Karpas-422 (cell line): ENCODE data around the gene XYLT1. TPM values are rescaled to one million over a fixed set of nuclear protein-coding genes. Genes with fewer than 3 reads are reported as not detected.
A peak's percentile ranks its signal among the peaks of the same experiment; 100 is the strongest.

ENCODE experiments used
- DNase-seq: peaks from one replicate; pipeline ENCODE4 v3.0.0-alpha.2; 2015
- H2AFZ ChIP-seq: fragments of 200-600 bp; sonication (generic); 2 replicates; pipeline ENCODE4 v1.6.1; 2014; ENCODE audit warnings: antibody characterized with exemption, low read length, mixed read lengths
- H3K27ac ChIP-seq: fragments of 200-600 bp; sonication (generic); 2 replicates; pipeline ENCODE4 v1.5.1; 2014; ENCODE audit warnings: mild to moderate bottlenecking, low read length, moderate library complexity
- H3K27me3 ChIP-seq: fragments of 200-600 bp; sonication (generic); 2 replicates; pipeline ENCODE4 v1.6.1; 2014; ENCODE audit warnings: low read length, mixed read lengths
- H3K36me3 ChIP-seq: fragments of 200-600 bp; sonication (generic); 2 replicates; pipeline ENCODE4 v1.6.1; 2014; ENCODE audit warnings: low read length, mixed read lengths; ENCODE audit not compliant: insufficient read depth
- H3K4me1 ChIP-seq: fragments of 200-600 bp; sonication (generic); 2 replicates; pipeline ENCODE4 v1.6.1; 2014; ENCODE audit warnings: mild to moderate bottlenecking, low read length, mixed read lengths
- H3K4me2 ChIP-seq: fragments of 200-600 bp; sonication (generic); 2 replicates; pipeline ENCODE4 v1.6.1; 2014; ENCODE audit warnings: low read length, low read depth, mild to moderate bottlenecking; ENCODE audit not compliant: poor library complexity, severe bottlenecking
- H3K4me3 ChIP-seq: fragments of 200-600 bp; sonication (generic); 2 replicates; pipeline ENCODE4 v1.5.1; 2014; ENCODE audit warnings: mild to moderate bottlenecking, antibody characterized with exemption, low read length, mixed read lengths
- H3K79me2 ChIP-seq: fragments of 200-600 bp; sonication (generic); 2 replicates; pipeline ENCODE4 v1.6.1; 2014; ENCODE audit warnings: mild to moderate bottlenecking, low read length, mixed read lengths
- H3K9ac ChIP-seq: fragments of 200-600 bp; sonication (generic); 2 replicates; pipeline ENCODE4 v1.6.0; 2014; ENCODE audit warnings: low read length
- H3K9me2 ChIP-seq: fragments of 200-600 bp; sonication (generic), shearing (Covaris generic); replicated peaks from 2 replicates; pipeline ENCODE4 v1.6.0; 2014; ENCODE audit warnings: mild to moderate bottlenecking, low read length, moderate library complexity; ENCODE audit not compliant: insufficient read depth
- H3K9me3 ChIP-seq: fragments of 300-700, 200-600 bp; sonication (generic); 2 replicates; pipeline ENCODE4 v1.6.1; 2014; ENCODE audit warnings: low read length, mixed read lengths
- H4K20me1 ChIP-seq: fragments of 200-600 bp; sonication (generic); 2 replicates; pipeline ENCODE4 v1.6.1; 2014; ENCODE audit warnings: mild to moderate bottlenecking, antibody characterized with exemption, low read length, low read depth; ENCODE audit not compliant: insufficient read depth
- total RNA-seq: library from RNA; depleted of rRNA; stranded (reverse); fragments of >200 nt; shearing (Covaris generic); gene quantifications from 2 replicates; pipeline ENCODE4 v1.2.3, GENCODE V29; 2014; ENCODE audit warnings: low replicate concordance

The XYLT1 gene
- total RNA-seq, 1 experiment from 2014 or later, result 11.8 TPM

DNA sequence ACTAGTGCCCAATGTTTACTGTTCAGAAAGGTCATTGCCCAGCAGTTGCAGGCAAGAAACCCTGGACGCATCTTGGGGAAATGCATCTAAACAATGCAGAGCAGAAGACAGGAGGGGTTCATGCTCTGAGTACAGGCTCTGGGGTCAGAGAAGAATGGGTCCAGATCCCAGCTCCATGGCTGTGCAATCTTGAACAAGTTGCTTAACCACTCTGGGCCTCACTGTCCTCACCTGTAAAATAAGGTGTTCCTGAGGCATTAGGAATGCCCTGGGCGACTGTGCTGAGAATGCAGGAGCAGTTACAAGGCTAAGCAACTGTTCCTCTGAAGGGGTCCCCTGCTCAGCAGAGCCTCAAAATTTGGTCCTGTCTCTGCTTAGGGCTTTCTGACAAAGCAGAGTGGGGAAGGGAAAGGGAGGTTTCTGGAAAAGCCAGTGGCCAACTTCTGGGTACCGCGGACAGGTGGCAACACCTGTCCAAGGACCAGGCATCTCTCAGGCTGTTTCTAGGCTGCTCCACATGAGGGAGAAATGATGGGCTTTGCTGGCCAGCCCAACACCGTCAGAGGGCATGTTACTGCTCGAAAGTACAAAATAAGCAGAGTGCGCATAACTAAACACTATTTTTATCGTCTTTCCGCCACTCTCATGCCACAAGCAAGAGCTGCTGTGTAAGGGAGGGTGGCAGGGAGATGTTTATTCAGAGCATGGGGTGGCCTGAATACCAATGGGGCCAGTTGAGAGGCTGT, 176.8 kb downstream of the XYLT1 start:
- Histone ChIP-seq H3K27me3 (no peaks in the 10 kb centered on the region), H3K4me2 (no peak overlapping the region), H4K20me1 (no peaks in the 10 kb centered on the region; the same call in 1 of the 2 replicates), H3K9me2 (no peaks in the 10 kb centered on the region), H3K4me1 (peaks cover 1% of the 10 kb centered on the region), H3K36me3 (no peaks in the 10 kb centered on the region), H2AFZ (no peak overlapping the region), H3K27ac (no peak overlapping the region), H3K79me2 (no peaks in the 10 kb centered on the region), H3K4me3 (no peak overlapping the region), H3K9ac (no peak overlapping the region), H3K9me3 (no peaks in the 10 kb centered on the region)
- DNase-seq, result no peak

DNA sequence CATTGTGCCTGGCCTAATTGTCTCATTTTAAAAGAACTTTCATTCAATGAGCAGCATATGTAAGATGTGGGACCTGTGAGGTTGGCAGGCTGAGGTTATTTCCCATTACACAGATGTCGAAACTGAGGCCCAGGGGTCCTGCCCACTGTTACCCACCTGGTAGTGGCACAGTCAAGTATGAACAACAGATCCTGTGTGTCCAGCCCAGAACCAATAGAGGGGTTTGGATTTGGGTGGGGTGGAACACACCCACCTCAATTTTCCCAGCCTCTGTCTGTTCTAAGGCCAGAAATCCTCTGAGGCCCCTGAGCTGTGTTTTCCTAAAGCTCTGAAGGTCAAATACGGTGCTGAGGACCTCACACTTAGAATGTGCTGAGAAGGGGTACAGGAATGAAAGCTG, 179.5 kb downstream of the XYLT1 start:
- H3K9me2 ChIP-seq, result no peaks in the 10 kb centered on the region
- H2AFZ ChIP-seq, result no peak overlapping the region
- no peaks in the 10 kb centered on the region for H3K27me3 ChIP-seq
- DNase-seq, result no peak
- H3K4me1 ChIP-seq, result peaks cover 28% of the 10 kb centered on the region
- peaks cover 18% of the 10 kb centered on the region for H4K20me1 ChIP-seq
- no peak overlapping the region for H3K9ac ChIP-seq
- no peak overlapping the region for H3K27ac ChIP-seq
- H3K9me3 ChIP-seq, result no peaks in the 10 kb centered on the region
- H3K79me2 ChIP-seq, result no peaks in the 10 kb centered on the region
- H3K36me3 ChIP-seq, result no peaks in the 10 kb centered on the region
- no peak overlapping the region for H3K4me2 ChIP-seq
- no peak overlapping the region for H3K4me3 ChIP-seq

DNA sequence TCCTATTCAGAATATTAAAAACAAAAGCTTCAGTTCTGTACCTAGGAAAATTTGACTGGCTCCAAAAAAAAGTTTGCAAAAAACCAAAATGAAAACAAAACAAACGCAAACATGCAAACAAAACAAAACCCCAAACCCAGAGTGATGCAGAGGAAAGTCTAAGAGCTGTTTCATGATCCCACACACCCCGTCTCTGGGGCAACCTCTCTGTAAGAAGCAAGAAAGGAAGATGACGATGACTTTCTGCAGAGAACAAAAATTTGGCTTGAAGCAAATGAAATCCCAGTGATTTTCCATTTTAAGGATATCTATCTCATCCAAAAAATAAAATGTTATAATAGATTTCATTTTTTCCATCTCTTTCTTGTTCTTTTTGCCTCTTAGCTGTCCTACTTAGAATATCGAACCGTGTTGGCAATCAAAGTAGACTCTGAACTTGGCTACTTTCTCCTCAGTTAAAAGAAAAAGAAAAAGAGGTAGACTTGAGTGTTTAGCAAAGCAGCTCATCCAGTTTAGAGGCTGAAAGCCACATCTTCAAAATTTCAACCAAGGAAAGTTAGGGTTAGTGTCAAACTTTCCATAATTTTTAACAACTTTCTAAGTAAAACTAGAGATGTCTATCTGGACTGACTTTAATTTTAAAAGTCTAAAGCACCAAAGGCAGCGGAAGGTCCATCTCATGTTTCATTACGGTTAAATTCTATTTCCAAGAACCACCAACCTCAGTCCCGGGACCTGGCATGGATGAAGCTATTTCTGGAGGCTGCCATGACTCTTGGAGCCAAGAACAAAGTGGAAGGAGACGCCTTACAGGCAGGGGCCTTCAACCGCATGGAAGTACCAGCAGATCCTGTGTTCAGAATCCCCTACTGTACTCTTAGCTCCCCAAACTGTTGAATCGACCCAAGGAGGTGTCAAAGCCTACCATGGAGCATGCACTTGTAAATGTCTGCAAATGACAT, 180.8 kb downstream of the XYLT1 start:
- H3K9me3 ChIP-seq, result no peaks in the 10 kb centered on the region
- peaks cover 25% of the 10 kb centered on the region for H4K20me1 ChIP-seq
- no peak overlapping the region for H3K4me2 ChIP-seq
- H3K4me3 ChIP-seq, result no peak overlapping the region
- no peaks in the 10 kb centered on the region for H3K79me2 ChIP-seq
- H3K36me3 ChIP-seq, result no peaks in the 10 kb centered on the region
- H3K27me3 ChIP-seq, result no peaks in the 10 kb centered on the region
- H3K4me1 ChIP-seq, result peaks cover 41% of the 10 kb centered on the region
- H2AFZ ChIP-seq, result no peak overlapping the region
- H3K9me2 ChIP-seq, result no peaks in the 10 kb centered on the region
- no peak overlapping the region for H3K9ac ChIP-seq
- no peak for DNase-seq
- no peak overlapping the region for H3K27ac ChIP-seq

DNA sequence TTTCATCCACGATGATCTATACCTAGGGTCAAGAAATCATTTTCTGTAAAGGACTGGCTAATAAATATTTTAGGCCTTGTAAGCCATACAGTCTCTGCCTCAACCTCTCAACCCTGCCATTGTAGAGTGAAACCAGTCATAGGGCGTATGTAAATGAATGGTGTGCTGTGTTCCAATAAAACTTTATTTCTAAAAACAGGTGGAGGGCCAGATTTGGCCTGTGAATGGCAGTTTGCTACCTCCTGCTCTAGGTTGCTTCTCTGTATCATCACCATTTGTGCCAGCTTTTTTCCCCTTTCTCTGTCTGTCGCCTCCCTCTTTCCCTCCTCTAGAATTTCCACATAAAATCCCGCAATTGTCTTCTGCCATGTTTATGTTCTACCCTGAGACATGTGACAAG, 181.7 kb downstream of the XYLT1 start:
- Histone ChIP-seq H3K27me3 (no peaks in the 10 kb centered on the region), H3K9ac (no peak overlapping the region), H3K4me3 (no peak overlapping the region), H3K9me2 (no peaks in the 10 kb centered on the region), H3K4me1 (peaks cover 42% of the 10 kb centered on the region), H3K9me3 (no peaks in the 10 kb centered on the region), H3K79me2 (no peaks in the 10 kb centered on the region), H3K36me3 (no peaks in the 10 kb centered on the region), H3K4me2 (no peak overlapping the region), H2AFZ (no peak overlapping the region), H3K27ac (no peak overlapping the region), H4K20me1 (peaks cover 28% of the 10 kb centered on the region)
- DNase-seq, result no peak

DNA sequence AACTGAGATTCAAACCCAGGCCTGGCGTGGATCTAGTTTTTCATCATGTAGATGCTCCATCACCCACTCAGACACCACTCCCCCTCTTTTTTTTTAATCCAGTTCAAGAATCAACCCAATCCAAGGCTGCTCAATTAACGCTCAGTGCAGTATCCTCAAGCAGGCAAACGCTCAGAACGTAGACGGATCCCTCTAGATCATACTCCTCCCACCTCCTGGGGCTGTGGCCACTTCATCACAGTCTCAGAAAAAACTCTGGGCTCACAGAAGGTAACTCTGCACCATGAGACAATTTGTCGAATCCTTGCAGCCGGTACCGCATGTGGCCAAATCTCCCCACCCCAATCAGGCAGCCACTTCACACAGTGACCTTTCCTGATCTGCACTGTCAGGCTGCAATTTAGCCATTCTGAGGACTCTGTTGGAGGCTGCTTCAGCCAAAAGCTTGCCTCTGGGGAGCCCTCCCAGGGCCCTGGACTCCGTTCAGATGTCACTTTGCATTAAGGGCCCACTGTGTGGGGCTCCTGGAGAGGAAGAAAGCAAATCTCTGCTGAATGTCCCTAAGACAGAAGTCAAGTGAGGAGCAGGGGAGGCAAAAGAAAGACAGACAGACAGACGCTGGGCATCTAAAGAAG, 183.5 kb downstream of the XYLT1 start:
- H4K20me1 ChIP-seq, result peaks cover 36% of the 10 kb centered on the region
- H3K36me3 ChIP-seq, result no peaks in the 10 kb centered on the region
- no peak overlapping the region for H2AFZ ChIP-seq
- no peaks in the 10 kb centered on the region for H3K9me3 ChIP-seq
- peaks cover 54% of the 10 kb centered on the region for H3K4me1 ChIP-seq
- H3K4me3 ChIP-seq, result no peak overlapping the region
- no peaks in the 10 kb centered on the region for H3K27me3 ChIP-seq
- DNase-seq, result peak; percentile 74
- H3K27ac ChIP-seq, result peak overlapping the region; percentile 32
- H3K9ac ChIP-seq, result peak overlapping the region; percentile 3; the same call in 1 of the 2 replicates
- no peaks in the 10 kb centered on the region for H3K9me2 ChIP-seq
- H3K4me2 ChIP-seq, result peak overlapping the region; percentile 38
- H3K79me2 ChIP-seq, result no peaks in the 10 kb centered on the region; the same call in 1 of the 2 replicates

DNA sequence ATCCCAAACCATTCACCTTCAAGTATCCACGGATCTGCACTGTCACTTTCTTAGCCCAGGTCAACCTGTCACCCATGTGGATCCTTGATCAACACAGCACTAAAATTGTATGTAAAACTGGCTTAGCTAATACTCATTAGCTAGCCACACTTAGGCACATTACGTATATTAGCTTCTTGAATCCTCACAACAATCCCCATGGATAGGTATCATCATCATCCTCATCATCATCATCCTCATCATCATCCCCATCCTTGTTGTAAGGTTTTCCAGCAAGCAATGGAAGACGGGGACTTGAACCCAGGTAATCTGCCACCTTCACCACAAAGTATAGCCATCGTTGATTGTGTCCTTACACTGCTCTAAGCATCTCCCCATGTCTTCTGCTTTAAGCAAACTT, 184.3 kb downstream of the XYLT1 start:
- peaks cover 60% of the 10 kb centered on the region for H3K4me1 ChIP-seq
- H3K9me2 ChIP-seq, result no peaks in the 10 kb centered on the region
- peaks cover 41% of the 10 kb centered on the region for H4K20me1 ChIP-seq
- H3K9me3 ChIP-seq, result no peaks in the 10 kb centered on the region
- DNase-seq, result no peak
- H3K27me3 ChIP-seq, result no peaks in the 10 kb centered on the region
- H3K27ac ChIP-seq, result no peak overlapping the region
- no peak overlapping the region for H3K4me2 ChIP-seq
- H3K4me3 ChIP-seq, result no peak overlapping the region
- H3K36me3 ChIP-seq, result no peaks in the 10 kb centered on the region
- H3K9ac ChIP-seq, result no peak overlapping the region
- no peak overlapping the region for H2AFZ ChIP-seq
- no peaks in the 10 kb centered on the region; the same call in 1 of the 2 replicates for H3K79me2 ChIP-seq

DNA sequence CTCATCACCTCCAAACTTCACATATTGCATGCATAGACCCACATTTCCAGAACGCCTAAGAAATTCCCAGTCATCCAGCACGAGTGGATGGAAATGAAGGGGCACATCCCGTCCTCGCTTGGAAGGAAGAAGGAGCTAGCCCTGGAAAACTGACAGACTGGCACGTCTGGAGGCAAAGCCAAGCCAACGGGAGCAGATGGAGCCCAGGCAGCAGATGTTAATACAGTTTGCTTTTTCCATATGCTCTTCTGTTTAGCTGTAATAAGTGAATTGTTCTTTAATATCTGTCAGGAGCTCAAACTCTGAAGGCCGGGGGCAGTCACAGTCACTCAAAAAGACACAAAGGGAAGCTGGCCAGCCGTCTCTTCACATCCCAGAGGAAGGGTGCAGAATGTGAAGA, 187.7 kb downstream of the XYLT1 start:
- peaks cover 34% of the 10 kb centered on the region for H4K20me1 ChIP-seq
- no peaks in the 10 kb centered on the region for H3K9me3 ChIP-seq
- no peaks in the 10 kb centered on the region; the same call in 1 of the 2 replicates for H3K79me2 ChIP-seq
- no peak overlapping the region for H3K9ac ChIP-seq
- H3K4me2 ChIP-seq, result no peak overlapping the region
- no peak overlapping the region for H3K27ac ChIP-seq
- H3K36me3 ChIP-seq, result no peaks in the 10 kb centered on the region
- no peak overlapping the region for H2AFZ ChIP-seq
- H3K4me1 ChIP-seq, result peaks cover 67% of the 10 kb centered on the region
- no peaks in the 10 kb centered on the region for H3K27me3 ChIP-seq
- H3K4me3 ChIP-seq, result no peak overlapping the region
- no peaks in the 10 kb centered on the region for H3K9me2 ChIP-seq
- DNase-seq, result no peak

DNA sequence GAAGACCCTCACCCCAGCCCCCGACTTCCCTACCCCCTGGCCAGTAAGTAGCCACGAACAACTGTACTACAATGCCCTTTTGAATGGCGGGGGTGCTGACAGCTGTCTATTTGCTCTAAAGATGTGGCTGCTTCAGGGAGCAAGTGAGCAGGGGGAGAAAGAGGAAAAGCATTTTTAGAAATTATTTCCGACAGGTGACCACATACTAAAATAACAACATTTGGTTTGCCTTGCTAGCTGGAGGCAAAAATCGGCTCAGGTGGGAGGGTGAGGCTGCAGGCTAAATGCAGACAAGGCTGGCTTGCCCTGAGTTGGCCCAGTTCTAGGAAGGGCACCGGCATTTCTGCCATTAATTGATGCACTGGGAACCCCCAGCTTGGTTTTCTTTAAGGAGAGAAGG, 188.5 kb downstream of the XYLT1 start:
- H3K27me3 ChIP-seq, result no peaks in the 10 kb centered on the region
- no peaks in the 10 kb centered on the region for H3K9me2 ChIP-seq
- no peak overlapping the region; the same call in 1 of the 2 replicates for H3K4me3 ChIP-seq
- no peak overlapping the region for H3K27ac ChIP-seq
- H3K9me3 ChIP-seq, result no peaks in the 10 kb centered on the region
- H3K9ac ChIP-seq, result no peak overlapping the region
- no peaks in the 10 kb centered on the region for H3K36me3 ChIP-seq
- H4K20me1 ChIP-seq, result peaks cover 28% of the 10 kb centered on the region
- DNase-seq, result peak; percentile 56
- H3K4me1 ChIP-seq, result peaks cover 59% of the 10 kb centered on the region
- no peaks in the 10 kb centered on the region; the same call in 1 of the 2 replicates for H3K79me2 ChIP-seq
- H2AFZ ChIP-seq, result no peak overlapping the region
- H3K4me2 ChIP-seq, result peak overlapping the region; percentile 28
